Mesenchymal stem cell (in vitro differentiated cells and primary cell): ENCODE data around the gene PROCA1.

Experiments
- DNase-seq: peaks from one replicate; pipeline ENCODE4 v3.0.0-alpha.2; 2013
- H2AFZ ChIP-seq: one replicate; pipeline ENCODE4 v1.6.1; 2013; ENCODE audit warnings: low read depth, mild to moderate bottlenecking, control low read depth, inconsistent platforms, low read length, moderate library complexity
- H2AK5ac ChIP-seq: 2 replicates; pipeline ENCODE4 v1.6.1; 2013; ENCODE audit warnings: low read length, moderate library complexity, mild to moderate bottlenecking, inconsistent platforms; ENCODE audit not compliant: severe bottlenecking
- H2BK120ac ChIP-seq: one replicate; pipeline ENCODE4 v1.6.1; 2013; ENCODE audit warnings: low read depth, mild to moderate bottlenecking, inconsistent platforms, low read length, moderate library complexity
- H2BK12ac ChIP-seq, 2 experiments: one replicate each; pipeline ENCODE4 v1.6.1; 2013; ENCODE audit warnings: inconsistent platforms in 2 of 2, low read length in 2 of 2, mild to moderate bottlenecking in 2 of 2, moderate library complexity in 2 of 2, control low read depth in 1 of 2
- H2BK15ac ChIP-seq: one replicate; pipeline ENCODE4 v1.6.1; 2013; ENCODE audit warnings: mild to moderate bottlenecking, low read depth, inconsistent platforms; ENCODE audit not compliant: poor library complexity, severe bottlenecking
- H2BK5ac ChIP-seq: 2 replicates; pipeline ENCODE4 v1.6.1; 2013; ENCODE audit warnings: low read depth, mild to moderate bottlenecking, low read length, control low read depth, inconsistent platforms; ENCODE audit not compliant: poor library complexity, severe bottlenecking
- H3K14ac ChIP-seq, 2 experiments: one replicate each; pipeline ENCODE4 v1.6.1; 2013; ENCODE audit warnings: inconsistent platforms in 2 of 2, low read length in 2 of 2, control low read depth in 1 of 2, mild to moderate bottlenecking in 1 of 2, moderate library complexity in 1 of 2
- H3K18ac ChIP-seq, 2 experiments: one replicate each; pipeline ENCODE4 v1.6.1; 2013; ENCODE audit warnings: inconsistent platforms in 2 of 2, low read length in 2 of 2, control low read depth in 1 of 2, low read depth in 1 of 2, mild to moderate bottlenecking in 1 of 2
- H3K23ac ChIP-seq, 2 experiments: one replicate each; pipeline ENCODE4 v1.6.1; 2013; ENCODE audit warnings: inconsistent platforms in 2 of 2, low read length in 2 of 2, mild to moderate bottlenecking in 2 of 2, moderate library complexity in 2 of 2, control low read depth in 1 of 2
- H3K27ac ChIP-seq: 2 replicates; pipeline ENCODE4 v1.5.1; 2013; ENCODE audit warnings: mild to moderate bottlenecking, moderate library complexity, low read length, control low read depth, inconsistent platforms; ENCODE audit not compliant: poor library complexity, severe bottlenecking
- H3K27me3 ChIP-seq, 2 experiments: 2 replicates each; pipeline versions ENCODE4 v1.6.1 to v1.7.0; 2013; ENCODE audit warnings: low read length in 2 of 2, mild to moderate bottlenecking in 2 of 2, moderate library complexity in 2 of 2, control low read depth in 1 of 2, inconsistent platforms in 1 of 2; ENCODE audit not compliant: control insufficient read depth in 1 of 2, insufficient read depth in 1 of 2
- H3K36me3 ChIP-seq, 2 experiments: 2 replicates each; pipeline versions ENCODE4 v1.6.1 to v1.7.0; 2013; ENCODE audit warnings: low read length in 2 of 2, control low read depth in 1 of 2, inconsistent platforms in 1 of 2, low read depth in 1 of 2, mild to moderate bottlenecking in 1 of 2; ENCODE audit not compliant: insufficient read depth in 2 of 2, control insufficient read depth in 1 of 2
- H3K4ac ChIP-seq, 2 experiments: one replicate each; pipeline ENCODE4 v1.6.1; 2013; ENCODE audit warnings: inconsistent platforms in 2 of 2, low read length in 2 of 2, mild to moderate bottlenecking in 2 of 2, moderate library complexity in 2 of 2, control low read depth in 1 of 2, low read depth in 1 of 2
- H3K4me1 ChIP-seq: 2 replicates; pipeline ENCODE4 v1.6.1; 2013; ENCODE audit warnings: low read depth, low read length, control low read depth; ENCODE audit not compliant: control insufficient read depth, insufficient read depth
- H3K4me2 ChIP-seq: 2 replicates; pipeline ENCODE4 v1.6.1; 2013; ENCODE audit warnings: low read length, mild to moderate bottlenecking, inconsistent platforms; ENCODE audit not compliant: poor library complexity, severe bottlenecking
- H3K4me3 ChIP-seq, 2 experiments: 2 replicates each; pipeline versions ENCODE4 v1.5.1 to v1.7.0; 2013; ENCODE audit warnings: low read length in 2 of 2, mild to moderate bottlenecking in 2 of 2, control low read depth in 1 of 2, low read depth in 1 of 2; ENCODE audit not compliant: insufficient read depth in 1 of 2
- H3K79me1 ChIP-seq: replicated peaks from 2 replicates; pipeline ENCODE4 v1.6.1; 2013; ENCODE audit warnings: mild to moderate bottlenecking, control low read depth, low read length, inconsistent platforms; ENCODE audit not compliant: poor library complexity, severe bottlenecking
- H3K9ac ChIP-seq: 2 replicates; pipeline ENCODE4 v1.7.0; 2013; ENCODE audit warnings: mild to moderate bottlenecking, low read length, moderate library complexity
- H3K9me3 ChIP-seq: 2 replicates; pipeline ENCODE4 v1.7.0; 2013; ENCODE audit warnings: mild to moderate bottlenecking, low read length; ENCODE audit not compliant: control insufficient read depth
- H4K8ac ChIP-seq: one replicate; pipeline ENCODE4 v1.6.1; 2013; ENCODE audit warnings: inconsistent platforms, mild to moderate bottlenecking, low read length, moderate library complexity
- H4K91ac ChIP-seq: one replicate; pipeline ENCODE4 v1.6.1; 2013; ENCODE audit warnings: mild to moderate bottlenecking, low read length, inconsistent platforms
- WGBS: methylation state at CpG from one replicate; pipeline ENCODE4 v1.1.7; 2013; ENCODE audit warnings: mixed read lengths; 5-methylcytosine and 5-hydroxymethylcytosine counted together

PROCA1 gene

DNA sequence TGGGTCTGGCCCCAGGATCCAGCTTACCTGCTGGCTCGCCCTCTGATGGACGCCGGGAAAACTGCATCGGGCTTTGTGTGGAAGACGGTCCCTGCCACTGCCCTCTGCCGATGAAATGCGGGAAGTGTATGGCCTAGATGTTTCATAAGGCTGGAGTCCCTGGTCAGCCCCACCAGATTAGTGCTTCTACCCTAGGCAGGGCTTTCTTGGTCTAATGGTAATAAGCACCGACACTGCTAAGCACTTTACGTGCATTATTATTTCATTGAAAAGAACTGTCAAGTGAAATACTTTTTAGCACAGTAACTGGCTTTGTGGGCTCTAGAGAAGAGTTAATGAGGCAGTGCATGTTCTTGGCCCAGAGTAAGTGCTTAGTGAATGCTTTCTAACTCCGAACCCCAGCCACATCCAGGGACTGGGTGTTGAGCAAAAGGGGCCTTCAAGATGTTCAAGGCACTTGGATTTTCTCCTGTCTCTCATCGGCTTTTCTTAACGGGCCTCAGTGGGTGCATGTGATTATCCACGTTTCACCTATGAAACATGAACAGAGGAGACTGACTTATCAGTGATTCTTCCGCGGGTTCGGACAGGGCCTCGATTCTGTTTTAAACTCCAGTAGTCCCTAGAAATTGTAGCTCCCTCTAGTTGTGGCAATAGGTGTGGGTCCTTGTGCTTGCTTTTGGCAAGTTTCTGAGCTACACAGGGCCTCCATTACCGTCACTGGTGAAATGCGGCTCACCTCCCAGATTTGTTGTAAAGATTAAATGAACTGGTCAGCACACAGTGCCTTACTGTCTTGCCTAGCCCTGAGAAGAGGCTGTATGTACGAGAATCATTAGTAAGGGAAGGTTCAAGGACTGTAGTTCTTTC is 38.7 kb upstream of the PROCA1 start:
- no peaks in the 10 kb centered on the region for H3K9me3 ChIP-seq
- no peak overlapping the region for H3K18ac ChIP-seq
- H2AFZ ChIP-seq = no peak overlapping the region
- H3K27ac ChIP-seq = no peak overlapping the region
- no peaks in the 10 kb centered on the region for H3K27me3 ChIP-seq
- DNase-seq = peak; percentile 92
- no peak overlapping the region for H3K14ac ChIP-seq
- H2BK12ac ChIP-seq = no peak overlapping the region
- no peak overlapping the region for H4K8ac ChIP-seq
- peak overlapping the region; percentile 73 for H3K9ac ChIP-seq
- H3K79me1 ChIP-seq = peaks cover 10% of the 10 kb centered on the region
- H4K91ac ChIP-seq = no peak overlapping the region
- H2BK120ac ChIP-seq = no peak overlapping the region
- no peak overlapping the region for H3K23ac ChIP-seq
- H3K4me2 ChIP-seq = no peak overlapping the region
- H3K4ac ChIP-seq = no peak overlapping the region
- no peak overlapping the region for H3K4me3 ChIP-seq
- peaks cover 47% of the 10 kb centered on the region for H3K4me1 ChIP-seq
- no peak overlapping the region for H2BK5ac ChIP-seq
- H3K36me3 ChIP-seq = peaks cover 60 to 69% of the 10 kb centered on the region in 2 experiments
- no peak overlapping the region for H2AK5ac ChIP-seq
- WGBS = 55% methylated on average over 18 of the region's 20 CpGs
- no peak overlapping the region for H2BK15ac ChIP-seq

DNA sequence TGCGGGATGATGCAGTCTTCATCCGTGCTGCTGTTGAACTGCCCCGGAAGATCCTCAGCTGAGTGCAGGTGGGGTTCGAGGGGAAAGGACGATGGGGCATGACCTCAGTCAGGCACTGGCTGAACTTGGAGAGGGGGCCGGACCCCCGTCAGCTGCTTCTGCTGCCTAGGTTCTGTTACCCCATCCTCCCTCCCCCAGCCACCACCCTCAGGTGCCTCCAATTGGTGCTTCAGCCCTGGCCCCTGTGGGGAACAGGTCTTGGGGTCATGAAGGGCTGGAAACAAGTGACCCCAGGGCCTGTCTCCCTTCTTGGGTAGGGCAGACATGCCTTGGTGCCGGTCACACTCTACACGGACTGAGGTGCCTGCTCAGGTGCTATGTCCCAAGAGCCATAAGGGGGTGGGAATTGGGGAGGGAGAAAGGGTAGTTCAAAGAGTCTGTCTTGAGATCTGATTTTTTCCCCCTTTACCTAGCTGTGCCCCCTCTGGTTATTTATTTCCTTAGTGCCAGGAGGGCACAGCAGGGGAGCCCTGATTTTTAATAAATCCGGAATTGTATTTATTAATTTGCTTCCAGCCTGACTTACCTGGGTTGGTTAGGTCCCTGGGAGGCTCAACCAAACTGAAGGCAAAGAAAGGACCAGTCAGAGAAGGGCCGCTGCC is 38.0 kb upstream of the PROCA1 start:
- Histone ChIP-seq H3K4ac (no peak overlapping the region), H3K4me3 (no peak overlapping the region), H2BK120ac (no peak overlapping the region), H2BK15ac (no peak overlapping the region), H3K18ac (no peak overlapping the region), H3K9me3 (no peaks in the 10 kb centered on the region), H3K14ac (no peak overlapping the region), H3K23ac (no peak overlapping the region), H3K36me3 (peaks cover 57 to 69% of the 10 kb centered on the region in 2 experiments), H3K9ac (peak overlapping the region; percentile 36), H3K27me3 (no peaks in the 10 kb centered on the region), H4K8ac (peak overlapping the region; percentile 43), H4K91ac (no peak overlapping the region), H2BK5ac (no peak overlapping the region), H3K4me1 (peaks cover 43% of the 10 kb centered on the region), H3K27ac (peak overlapping the region; percentile 3), H2AFZ (no peak overlapping the region), H2AK5ac (no peak overlapping the region), H3K79me1 (peaks cover 10% of the 10 kb centered on the region), H2BK12ac (no peak overlapping the region), H3K4me2 (no peak overlapping the region)
- WGBS = 56% methylated on average over 8 of the region's 11 CpGs
- no peak for DNase-seq

DNA sequence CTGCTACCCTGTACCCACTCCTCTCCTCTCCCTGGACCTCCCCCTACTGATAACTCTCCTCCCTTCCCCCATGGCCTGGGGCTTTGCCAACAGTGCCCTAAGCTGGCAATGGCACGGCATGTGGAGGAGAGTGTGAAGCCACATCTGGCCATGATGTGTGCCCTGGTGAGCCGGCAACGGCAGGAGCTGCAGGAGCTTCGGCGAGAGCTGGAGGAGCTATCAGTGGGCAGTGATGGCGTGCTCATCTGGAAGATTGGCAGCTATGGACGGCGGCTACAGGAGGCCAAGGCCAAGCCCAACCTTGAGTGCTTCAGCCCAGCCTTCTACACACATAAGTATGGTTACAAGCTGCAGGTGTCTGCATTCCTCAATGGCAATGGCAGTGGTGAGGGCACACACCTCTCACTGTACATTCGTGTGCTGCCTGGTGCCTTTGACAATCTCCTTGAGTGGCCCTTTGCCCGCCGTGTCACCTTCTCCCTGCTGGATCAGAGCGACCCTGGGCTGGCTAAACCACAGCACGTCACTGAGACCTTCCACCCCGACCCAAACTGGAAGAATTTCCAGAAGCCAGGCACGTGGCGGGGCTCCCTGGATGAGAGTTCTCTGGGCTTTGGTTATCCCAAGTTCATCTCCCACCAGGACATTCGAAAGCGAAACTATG is 37.3 kb upstream of the PROCA1 start:
- Histone ChIP-seq H3K23ac (no peak overlapping the region), H3K27me3 (no peaks in the 10 kb centered on the region), H2BK5ac (no peak overlapping the region), H3K9me3 (no peaks in the 10 kb centered on the region), H2BK15ac (no peak overlapping the region), H2AFZ (no peak overlapping the region), H3K14ac (no peak overlapping the region), H3K4me1 (peaks cover 43% of the 10 kb centered on the region), H4K8ac (peak overlapping the region; percentile 33), H3K4me3 (no peak overlapping the region), H3K18ac (no peak overlapping the region), H3K4me2 (no peak overlapping the region), H2AK5ac (no peak overlapping the region), H3K9ac (peak overlapping the region; percentile 36), H2BK120ac (no peak overlapping the region), H2BK12ac (no peak overlapping the region), H3K36me3 (peaks cover 57 to 69% of the 10 kb centered on the region in 2 experiments), H4K91ac (no peak overlapping the region), H3K79me1 (peaks cover 10% of the 10 kb centered on the region), H3K27ac (peak overlapping the region; percentile 8), H3K4ac (no peak overlapping the region)
- peak; percentile 40 for DNase-seq
- WGBS = 93% methylated on average over 18 of the region's 18 CpGs
